GM19328 (cell line): Measurements from ENCODE around the gene RRP15.

Experiments used
- ATAC-seq: cut with Tn5 transposase; IDR thresholded peaks from one replicate; pipeline ENCODE4 v1.9.1; 2021; ENCODE audit warnings: mild to moderate bottlenecking, moderate library complexity; ENCODE audit not compliant: unreplicated experiment

The RRP15 gene

DNA sequence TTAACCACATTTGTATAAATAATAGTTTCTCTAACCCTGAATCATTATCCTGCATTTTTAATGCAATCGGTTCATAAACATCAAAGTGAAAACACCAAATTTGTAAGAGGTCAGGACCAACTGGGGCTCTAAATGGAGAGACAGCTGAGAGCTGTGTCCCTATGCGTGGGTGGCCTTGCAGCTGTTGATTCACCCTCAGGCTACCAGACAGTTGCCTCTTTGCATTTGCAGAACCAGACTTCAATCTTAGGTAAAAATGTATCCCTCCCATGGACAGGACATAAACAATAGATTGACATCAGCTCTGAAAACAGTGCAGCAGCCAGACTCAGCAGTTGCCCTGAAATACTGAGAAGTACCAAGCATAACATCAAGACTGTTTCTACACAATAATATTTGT lies 51.2 kb downstream of the RRP15 start:
- ATAC-seq = no peak

- peak; percentile 46 for ATAC-seq
These were observed 54.3 kb downstream of the RRP15 start for GRCh38 chr1:218339267-218339831.

- ATAC-seq = no peak
These were observed 56.2 kb downstream of the RRP15 start for GRCh38 chr1:218341325-218341724.

- no peak for ATAC-seq
These were observed 57.0 kb downstream of the RRP15 start for GRCh38 chr1:218342091-218342490.

- ATAC-seq = peak; percentile 31
These were observed 60.0 kb downstream of the RRP15 start, which contains the start of gene TGFB2 for GRCh38 chr1:218344814-218345672. Gene TGFB2 (plus strand): TSS chr1:218345336. CDS start chr1:218346702, 1,366 bp downstream.

- peak; percentile 76 for ATAC-seq
These were observed 60.7 kb downstream of the RRP15 start for GRCh38 chr1:218345673-218346390.

- ATAC-seq = no peak
These were observed 61.5 kb downstream of the RRP15 start for GRCh38 chr1:218346391-218347204.

DNA sequence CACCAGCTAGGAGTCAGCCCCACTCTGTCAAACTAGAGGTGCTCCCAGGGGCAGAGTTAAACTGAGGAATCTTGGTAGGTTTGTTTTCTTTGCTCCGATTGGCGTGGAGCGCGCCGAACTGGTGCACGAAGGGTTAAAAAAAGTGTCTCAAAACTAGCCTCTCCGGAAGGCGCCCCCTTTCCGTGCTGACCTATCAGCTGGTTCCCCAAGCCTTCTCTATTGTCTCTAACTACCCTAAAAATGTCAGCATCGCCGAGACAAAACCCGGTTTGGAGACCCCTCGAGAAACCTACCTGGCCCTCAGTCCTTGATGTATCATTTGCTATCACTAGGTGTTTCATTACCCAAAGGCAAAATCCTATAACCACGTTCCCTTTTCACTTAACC lies 62.2 kb downstream of the RRP15 start:
- ATAC-seq = no peak

DNA sequence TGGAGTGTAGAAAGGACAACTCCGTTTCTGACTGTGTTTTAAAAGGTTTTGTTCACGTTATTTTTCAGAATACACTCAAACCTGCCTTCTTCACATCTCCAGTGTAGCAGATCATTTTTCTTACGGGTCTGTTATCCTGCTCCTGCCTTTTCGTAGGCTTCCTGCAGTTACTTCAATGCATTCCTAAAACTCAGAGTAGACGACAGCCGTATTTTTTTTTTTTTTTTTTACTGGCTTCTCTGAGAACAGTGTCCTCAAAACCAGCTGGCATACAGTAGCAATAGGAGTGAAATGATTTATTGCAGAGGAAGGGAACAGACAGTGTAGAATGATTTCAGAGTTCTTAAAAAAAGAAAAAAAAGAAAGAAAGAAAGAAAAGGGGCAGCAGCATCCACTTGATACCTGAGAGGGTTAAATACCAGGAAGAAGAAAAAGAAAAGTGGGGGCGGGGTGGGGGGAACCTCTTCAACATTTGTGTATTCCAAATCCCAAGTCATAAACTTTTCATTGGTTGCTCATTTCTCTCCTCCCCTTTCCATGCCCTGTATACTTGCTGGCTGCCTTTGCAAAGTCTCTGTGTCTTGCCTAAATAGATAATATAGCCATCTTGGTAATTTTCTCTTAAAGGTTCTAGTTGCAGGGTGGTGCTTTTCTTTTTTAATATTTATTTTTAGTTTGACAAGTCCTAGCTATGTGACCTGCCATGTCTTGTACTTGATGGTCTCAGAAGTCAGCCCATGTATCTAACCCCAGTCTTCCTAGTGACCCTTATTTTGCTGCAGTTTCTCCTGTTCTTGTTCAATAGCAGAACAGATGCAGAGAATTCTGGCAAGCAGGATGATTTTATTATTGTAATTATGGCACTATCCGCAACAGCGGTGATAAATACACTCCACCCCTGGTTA lies 62.9 kb downstream of the RRP15 start:
- ATAC-seq = no peak

DNA sequence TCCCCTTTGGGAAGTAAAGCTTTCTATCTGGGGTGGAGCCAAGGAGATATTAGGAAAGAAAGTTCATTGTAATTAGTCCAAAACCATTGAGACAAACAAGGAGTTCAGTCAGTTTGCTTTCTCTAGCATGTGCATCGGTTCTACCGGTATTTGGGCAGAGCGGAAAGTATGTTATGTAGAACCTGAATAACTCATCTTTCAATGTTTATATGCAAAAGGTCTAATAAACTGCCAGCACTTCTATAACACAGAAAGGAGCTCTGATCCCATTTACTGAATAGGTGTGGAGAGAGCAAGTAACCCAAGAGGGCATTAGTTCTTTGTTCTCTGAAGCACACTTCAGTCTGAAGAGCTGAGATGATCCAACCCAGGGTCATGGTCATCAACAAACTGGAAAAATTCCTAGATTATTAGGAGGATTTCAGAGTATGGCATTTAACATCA lies 63.6 kb downstream of the RRP15 start:
- no peak for ATAC-seq

GRCh38 chr1:218349348-218350034 lies 64.4 kb downstream of the RRP15 start:
- no peak for ATAC-seq

- ATAC-seq = no peak
These were observed 65.0 kb downstream of the RRP15 start for GRCh38 chr1:218350035-218350525.

- ATAC-seq = no peak
These were observed 65.7 kb downstream of the RRP15 start for GRCh38 chr1:218350801-218351266.

GRCh38 chr1:218351391-218352074 lies 66.4 kb downstream of the RRP15 start:
- ATAC-seq = peak; percentile 58

DNA sequence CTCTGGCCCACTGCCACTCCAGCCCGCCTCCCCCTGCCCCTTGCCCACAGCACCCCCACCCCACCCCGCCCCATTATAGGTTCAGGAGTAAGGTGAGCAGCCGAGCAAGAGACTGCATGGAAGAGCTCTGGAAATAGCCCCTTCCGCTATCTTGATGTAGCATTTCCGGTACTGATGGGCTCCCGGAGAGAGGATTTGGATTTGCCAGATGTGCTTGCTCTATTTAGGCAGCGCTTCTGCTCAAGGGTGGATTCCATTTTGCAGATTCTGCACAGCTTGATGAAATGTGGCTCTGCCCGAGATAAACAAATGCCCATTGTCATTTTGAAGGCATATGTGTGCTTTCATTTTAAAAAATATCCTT lies 67.0 kb downstream of the RRP15 start:
- no peak for ATAC-seq

DNA sequence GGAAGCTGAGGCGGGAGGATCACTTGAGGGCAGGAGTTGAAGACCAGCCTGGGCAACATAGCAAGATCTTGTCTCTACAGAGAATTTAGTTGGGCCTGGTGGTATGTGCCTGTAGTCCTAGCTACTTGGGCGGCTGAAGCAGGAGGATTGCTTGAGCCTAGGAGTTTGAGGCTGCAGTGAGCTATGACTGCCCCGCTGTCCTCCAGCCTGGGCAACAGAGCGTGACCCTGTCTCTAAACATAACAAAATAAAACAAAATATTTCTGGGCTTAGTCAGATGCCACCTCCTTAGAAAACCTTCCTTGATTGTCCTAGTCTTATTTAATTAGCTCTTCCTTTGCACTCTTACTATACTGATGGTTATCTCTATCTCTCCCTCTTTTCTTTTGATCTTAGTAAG lies 68.6 kb downstream of the RRP15 start:
- ATAC-seq = no peak

GRCh38 chr1:218355278-218355677 lies 70.2 kb downstream of the RRP15 start:
- no peak for ATAC-seq

DNA sequence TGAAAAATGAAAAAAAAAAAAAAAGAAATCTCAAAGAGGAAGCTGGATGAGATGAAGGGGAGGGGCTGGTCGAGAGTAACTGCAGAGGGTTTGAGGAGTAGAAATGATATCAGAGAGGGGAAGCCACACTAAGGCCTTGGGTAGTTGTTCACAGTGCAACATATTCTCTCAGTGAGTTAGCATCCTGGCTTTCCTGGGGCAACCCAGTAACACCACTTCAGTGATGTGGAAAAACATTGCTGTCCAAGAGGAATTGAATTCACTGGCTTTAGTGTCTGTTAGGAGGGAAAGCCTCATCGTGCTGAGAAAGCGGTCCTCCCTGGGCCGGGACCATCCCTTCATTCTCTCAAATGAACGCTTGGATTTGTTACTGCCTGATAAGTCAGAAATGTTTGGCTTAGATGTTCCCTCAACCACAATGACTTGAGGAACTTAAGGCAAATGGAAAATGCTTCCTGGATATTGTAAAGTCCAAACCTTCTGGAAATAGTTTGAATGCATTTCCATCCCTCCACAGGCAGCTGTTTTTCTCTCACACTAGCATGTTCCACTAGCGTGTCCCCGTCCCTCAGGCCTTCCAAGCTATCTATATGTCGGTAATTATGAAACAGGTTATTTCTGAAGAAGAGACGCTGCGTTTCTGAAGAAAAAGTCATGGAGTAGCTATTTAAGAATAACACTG lies 72.3 kb downstream of the RRP15 start:
- no peak for ATAC-seq
